Effector memory CD8-positive, alpha-beta T cell (primary cell): ENCODE results near the gene ZBTB47.

ENCODE experiments used
- ATAC-seq: fragments of 150-1000 bp; cut with Tn5 transposase; replicated peaks from 2 replicates; pipeline ENCODE4 v1.10.0; 2021; ENCODE audit warnings: mild to moderate bottlenecking, moderate library complexity
- DNase-seq, 3 experiments: peaks; one replicate each; pipeline ENCODE4 v3.0.0; 2021
- H3K27ac Mint-ChIP-seq, 2 donors: one replicate each; pipeline ENCODE4 v1.8.0; 2022; ENCODE audit warnings: mild to moderate bottlenecking in 2 of 2, mixed read lengths in 2 of 2, moderate library complexity in 2 of 2
- H3K27me3 Mint-ChIP-seq, 2 donors: one replicate each; pipeline ENCODE4 v1.8.0; 2022; ENCODE audit warnings: mixed read lengths in 2 of 2
- H3K36me3 Mint-ChIP-seq: one replicate; pipeline ENCODE4 v1.8.0; 2022; ENCODE audit warnings: mild to moderate bottlenecking, moderate library complexity, mixed read lengths; ENCODE audit not compliant: insufficient read depth
- H3K4me1 Mint-ChIP-seq, 2 donors: one replicate each; pipeline ENCODE4 v1.8.0; 2022; ENCODE audit warnings: low read depth in 2 of 2, mixed read lengths in 2 of 2
- H3K4me3 Mint-ChIP-seq, 2 donors: one replicate each; pipeline ENCODE4 v1.8.0; 2022; ENCODE audit warnings: mild to moderate bottlenecking in 2 of 2, mixed read lengths in 2 of 2, moderate library complexity in 2 of 2
- H3K9me3 Mint-ChIP-seq, 2 donors: one replicate each; pipeline ENCODE4 v1.8.0; 2022; ENCODE audit warnings: mixed read lengths in 2 of 2

The ZBTB47 gene

DNA sequence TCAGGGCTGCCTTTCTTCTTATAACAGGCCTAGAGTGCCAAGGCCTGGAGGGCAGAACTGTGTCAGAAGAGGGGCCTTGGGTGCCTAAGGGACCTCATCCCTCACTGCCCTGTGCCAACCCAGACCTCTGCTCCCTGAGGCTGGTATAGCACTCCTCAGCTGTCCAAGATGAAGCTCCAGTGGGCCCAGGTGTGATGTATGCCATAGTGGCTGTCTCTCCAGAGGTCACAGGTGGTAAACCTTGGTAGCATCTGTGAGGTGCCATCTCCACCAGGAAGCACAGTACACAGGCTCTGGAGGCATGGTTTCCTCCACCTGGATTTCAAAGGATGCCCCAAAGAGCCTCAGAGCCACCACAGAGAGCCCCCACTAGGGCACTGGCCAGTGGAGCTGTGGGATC, 19.6 kb downstream of the ZBTB47 start:
- no peak overlapping the region for H3K4me3 Mint-ChIP-seq
- no peaks in the 10 kb centered on the region for H3K4me1 Mint-ChIP-seq
- peaks cover 3% of the 10 kb centered on the region for H3K36me3 Mint-ChIP-seq
- ATAC-seq (no peak), DNase-seq (no peak)
- H3K27ac Mint-ChIP-seq, result no peak overlapping the region
- H3K9me3 Mint-ChIP-seq, result peaks cover 0 to 2% of the 10 kb centered on the region in 2 donors
- H3K27me3 Mint-ChIP-seq, result peaks cover 10 to 23% of the 10 kb centered on the region in 2 donors

DNA sequence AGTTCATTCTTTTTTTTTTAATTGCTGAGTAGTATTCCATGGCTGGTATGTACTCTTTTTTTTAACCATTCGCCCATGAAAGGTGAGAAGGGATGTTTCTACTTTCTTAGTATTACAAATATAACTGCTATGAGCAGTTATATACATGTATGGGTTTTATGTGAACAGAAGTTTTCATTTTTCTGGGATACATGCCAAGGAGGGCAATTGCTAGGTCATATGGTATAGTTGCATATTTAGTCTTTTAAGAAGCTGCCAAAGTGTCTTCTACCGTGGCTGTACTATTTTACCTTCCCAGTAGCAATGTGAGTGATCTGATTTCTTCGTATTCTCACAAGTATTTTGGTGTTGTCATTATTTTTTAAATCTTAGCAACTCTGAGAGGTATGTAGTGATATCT, 20.6 kb downstream of the ZBTB47 start:
- DNase-seq (no peak), ATAC-seq (no peak)
- Mint-ChIP-seq H3K27me3 (peaks cover 20 to 23% of the 10 kb centered on the region in 2 donors), H3K9me3 (peaks cover 0 to 4% of the 10 kb centered on the region in 2 donors), H3K36me3 (peaks cover 3% of the 10 kb centered on the region), H3K4me1 (no peaks in the 10 kb centered on the region), H3K27ac (no peak overlapping the region), H3K4me3 (no peak overlapping the region)

DNA sequence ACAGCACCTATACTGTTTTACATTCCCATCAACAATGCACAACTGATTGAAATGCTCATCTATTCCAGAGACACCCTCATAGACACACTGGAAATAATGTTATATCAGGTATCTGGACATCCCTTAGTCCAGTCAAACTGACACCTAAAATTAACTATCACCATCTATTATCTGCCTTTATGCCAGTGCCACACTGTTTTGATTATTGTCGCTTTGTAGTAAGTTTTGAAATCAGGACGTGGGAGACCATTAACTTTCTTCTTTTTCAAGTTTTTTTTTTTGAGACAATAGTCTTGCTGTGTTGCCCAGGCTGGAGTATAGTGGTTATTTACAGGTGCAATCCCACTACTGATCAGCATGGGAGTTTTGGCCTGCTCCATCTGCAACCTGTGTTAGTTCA, 22.4 kb downstream of the ZBTB47 start:
- ATAC-seq (no peak), DNase-seq (no peak)
- Mint-ChIP-seq H3K27ac (no peak overlapping the region), H3K4me1 (no peaks in the 10 kb centered on the region), H3K4me3 (no peak overlapping the region), H3K27me3 (peaks cover 29 to 38% of the 10 kb centered on the region in 2 donors), H3K9me3 (peaks cover 0 to 4% of the 10 kb centered on the region in 2 donors), H3K36me3 (peaks cover 3% of the 10 kb centered on the region)

DNA sequence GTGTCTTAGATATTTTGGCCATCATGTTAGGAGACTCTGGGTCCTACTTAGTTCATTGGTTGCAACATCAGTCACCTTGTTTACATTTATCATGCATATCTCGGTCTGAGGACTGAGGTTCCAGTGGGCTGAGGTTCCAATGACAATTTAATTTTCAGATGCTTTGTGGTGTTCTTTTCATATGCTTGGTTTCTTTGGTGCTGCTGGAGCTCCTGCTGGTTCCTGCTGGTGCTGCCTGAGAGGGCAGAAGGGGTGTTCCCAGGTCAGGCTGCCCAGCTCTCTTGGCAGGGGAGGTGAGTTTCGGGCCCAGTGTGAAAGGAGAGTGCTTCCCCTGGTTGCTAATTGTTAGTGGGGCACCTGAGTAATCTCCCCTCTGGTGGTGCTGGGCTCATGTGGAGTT, 24.9 kb downstream of the ZBTB47 start:
- Mint-ChIP-seq H3K4me3 (no peak overlapping the region), H3K4me1 (no peaks in the 10 kb centered on the region), H3K9me3 (peaks cover 0 to 4% of the 10 kb centered on the region in 2 donors), H3K27ac (no peak overlapping the region), H3K27me3 (peaks cover 45 to 48% of the 10 kb centered on the region in 2 donors), H3K36me3 (peaks cover 3% of the 10 kb centered on the region)
- ATAC-seq (no peak), DNase-seq (no peak)

DNA sequence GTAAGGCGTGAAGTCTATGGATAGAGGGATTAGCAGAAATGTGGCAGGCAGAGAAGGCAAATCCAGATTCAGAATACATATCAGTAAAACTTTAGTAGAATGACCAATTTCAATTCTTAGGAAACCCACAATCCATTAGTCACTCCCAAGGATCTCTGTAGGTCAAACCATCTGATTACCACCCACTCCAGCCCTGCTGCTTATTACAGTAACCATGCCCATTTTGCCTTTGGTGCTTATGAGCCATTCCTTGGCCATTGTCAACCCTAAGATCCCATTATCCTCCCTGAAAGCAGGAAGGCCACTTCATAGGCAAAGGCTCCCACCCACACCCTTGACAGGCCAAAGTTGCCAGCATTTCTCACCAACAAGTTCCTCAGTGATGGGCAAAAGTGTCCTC, 26.8 kb downstream of the ZBTB47 start:
- H3K9me3 Mint-ChIP-seq, result peaks cover 0 to 4% of the 10 kb centered on the region in 2 donors

DNA sequence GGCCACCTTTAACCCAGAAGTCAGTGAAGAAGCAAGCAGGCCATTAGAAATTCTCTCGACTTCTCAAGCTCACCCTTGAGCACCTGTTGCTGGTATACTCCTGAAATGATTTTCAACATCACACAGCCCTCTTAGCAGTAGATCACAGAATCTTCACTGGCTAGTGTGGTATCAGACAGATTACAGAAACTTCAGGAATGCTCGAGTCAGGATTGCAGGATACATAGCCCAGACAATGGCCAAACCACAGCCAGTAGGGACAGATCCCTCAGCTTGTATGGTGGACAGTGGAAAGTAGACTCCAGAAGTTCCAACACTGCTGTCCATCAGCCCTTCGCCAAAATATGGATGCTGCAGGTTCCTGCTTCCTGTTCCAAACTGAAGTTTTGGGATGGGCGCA, 27.3 kb downstream of the ZBTB47 start:
- Mint-ChIP-seq H3K4me3 (no peak overlapping the region), H3K27me3 (peaks cover 47 to 66% of the 10 kb centered on the region in 2 donors), H3K36me3 (no peaks in the 10 kb centered on the region), H3K4me1 (peaks cover 0 to under 1% of the 10 kb centered on the region in 2 donors), H3K27ac (no peak overlapping the region), H3K9me3 (peaks cover 0 to 4% of the 10 kb centered on the region in 2 donors)
- DNase-seq (no peak), ATAC-seq (no peak)

More for the DNA sequence above, 26.8 kb downstream of the ZBTB47 start:
- no peak for DNase-seq
- H3K27ac Mint-ChIP-seq, result no peak overlapping the region
- H3K4me3 Mint-ChIP-seq, result no peak overlapping the region
- peaks cover 3% of the 10 kb centered on the region for H3K36me3 Mint-ChIP-seq
- H3K27me3 Mint-ChIP-seq, result peaks cover 47 to 60% of the 10 kb centered on the region in 2 donors
- no peak for ATAC-seq
- no peaks in the 10 kb centered on the region for H3K4me1 Mint-ChIP-seq

DNA sequence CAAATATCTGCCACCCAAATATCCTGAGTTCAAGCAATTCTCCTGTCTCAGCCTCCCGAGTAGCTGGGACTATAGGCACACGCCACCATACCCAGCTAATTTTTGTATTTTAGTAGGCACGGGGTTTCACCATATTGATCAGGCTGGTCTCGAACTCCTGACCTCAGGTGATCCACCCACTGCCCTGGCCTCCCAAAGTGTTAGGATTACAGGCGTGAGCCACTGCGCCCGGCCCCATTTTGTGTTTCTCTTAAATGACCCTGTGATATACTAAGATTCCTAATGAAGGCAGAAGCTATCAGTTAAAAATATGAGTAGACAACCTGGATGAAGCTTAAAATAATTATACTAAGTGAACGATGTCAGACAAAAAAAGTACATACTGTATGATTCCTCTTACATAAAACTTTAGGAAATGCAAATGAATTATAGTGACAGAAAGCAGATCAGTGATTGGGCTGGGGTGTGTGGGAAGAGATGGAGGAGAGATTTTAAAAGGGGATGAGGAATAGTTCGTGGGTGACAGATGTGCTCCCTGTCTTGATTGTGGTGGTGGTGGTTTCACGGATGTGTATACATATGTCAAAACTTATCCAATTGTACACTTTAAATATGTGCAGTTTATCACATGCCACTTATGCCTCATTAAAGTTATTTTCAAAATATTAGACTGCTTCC, 28.0 kb downstream of the ZBTB47 start:
- H3K27ac Mint-ChIP-seq, result no peak overlapping the region
- no peaks in the 10 kb centered on the region for H3K36me3 Mint-ChIP-seq
- peaks cover 47 to 73% of the 10 kb centered on the region in 2 donors for H3K27me3 Mint-ChIP-seq
- H3K4me3 Mint-ChIP-seq, result no peak overlapping the region
- ATAC-seq (no peak), DNase-seq (no peak)
- peaks cover 0 to 4% of the 10 kb centered on the region in 2 donors for H3K9me3 Mint-ChIP-seq
- peaks cover 0 to 2% of the 10 kb centered on the region in 2 donors for H3K4me1 Mint-ChIP-seq

DNA sequence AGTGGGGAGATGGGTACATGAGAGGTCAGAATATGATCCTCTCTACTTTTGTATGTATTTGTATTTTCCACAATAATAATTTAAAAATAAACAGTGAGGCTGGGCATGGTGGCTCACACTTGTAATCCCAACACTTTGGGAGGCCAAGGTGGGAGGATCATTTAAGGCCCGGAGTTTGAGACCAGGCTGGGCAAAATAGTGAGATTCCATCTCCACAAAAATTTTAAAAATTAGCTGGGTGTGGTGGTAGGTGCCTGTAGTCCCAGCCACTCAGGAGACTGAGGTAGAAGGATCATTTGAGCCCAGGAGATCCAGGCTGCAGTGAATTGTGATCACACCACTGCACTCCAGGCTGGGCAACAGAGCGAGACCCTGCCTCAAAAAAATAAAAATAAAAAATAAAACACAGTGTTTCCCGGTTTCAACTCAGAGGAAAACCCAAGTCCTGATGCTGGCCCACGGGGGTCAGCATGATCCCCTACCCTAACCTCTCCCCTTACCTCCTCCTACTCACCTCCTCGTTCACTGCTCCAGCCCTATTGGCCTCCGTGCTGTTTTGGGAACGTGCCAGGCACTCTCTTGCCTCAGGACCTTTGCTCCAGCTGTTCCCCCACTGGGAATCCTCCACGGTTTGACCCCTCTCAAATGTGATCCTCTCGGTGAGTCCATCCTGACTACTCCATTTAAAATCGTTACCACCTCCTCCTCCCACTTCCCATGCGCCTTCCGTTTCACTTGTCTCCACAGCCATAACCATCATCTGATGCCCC, 29.0 kb downstream of the ZBTB47 start:
- H3K4me1 Mint-ChIP-seq, result peaks cover 0 to 2% of the 10 kb centered on the region in 2 donors
- DNase-seq (no peak), ATAC-seq (no peak)
- H3K36me3 Mint-ChIP-seq, result no peaks in the 10 kb centered on the region
- H3K27ac Mint-ChIP-seq, result peak overlapping the region in 1 of 2 donors; percentile 16
- peaks cover 0 to 4% of the 10 kb centered on the region in 2 donors for H3K9me3 Mint-ChIP-seq
- H3K4me3 Mint-ChIP-seq, result no peak overlapping the region
- H3K27me3 Mint-ChIP-seq, result peaks cover 49 to 76% of the 10 kb centered on the region in 2 donors

DNA sequence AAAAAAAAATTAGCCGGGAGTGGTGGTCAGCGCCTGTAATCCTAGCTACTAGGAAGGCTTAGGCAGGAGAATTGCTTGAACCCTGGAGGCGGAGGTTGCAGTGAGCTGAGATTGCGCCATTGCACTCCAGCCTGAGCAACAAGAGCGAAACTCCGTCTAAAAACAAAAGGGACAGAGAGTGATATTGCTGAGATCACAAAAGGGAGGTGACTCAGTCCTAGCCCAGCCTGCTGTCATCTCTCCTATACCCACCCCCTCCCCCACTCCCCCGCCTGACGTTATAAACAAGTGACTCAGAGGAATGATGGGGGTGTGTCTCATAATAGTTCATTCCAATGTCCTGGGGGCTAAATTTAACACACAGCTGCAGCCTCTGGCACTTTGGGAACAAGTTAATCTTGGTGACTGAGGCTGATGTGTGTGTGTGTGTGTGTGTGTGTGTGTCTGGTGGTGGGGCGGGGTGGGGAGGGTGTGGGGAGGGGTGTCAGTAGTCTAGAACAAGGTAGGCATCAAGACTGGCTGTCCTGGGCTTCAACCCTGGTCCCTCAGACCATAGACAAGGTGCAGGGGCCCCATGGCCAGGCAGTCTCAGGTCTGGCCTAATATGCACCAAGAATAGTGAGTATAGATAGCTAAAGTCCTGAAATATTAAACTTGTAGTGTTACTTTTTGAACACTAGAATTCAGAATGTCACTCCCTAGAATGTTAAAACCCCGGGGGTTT, 30.5 kb downstream of the ZBTB47 start:
- H3K9me3 Mint-ChIP-seq, result no peaks in the 10 kb centered on the region
- H3K27me3 Mint-ChIP-seq, result peaks cover 35 to 78% of the 10 kb centered on the region in 2 donors
- H3K36me3 Mint-ChIP-seq, result no peaks in the 10 kb centered on the region
- no peak for DNase-seq
- no peak for ATAC-seq
- no peak overlapping the region for H3K27ac Mint-ChIP-seq
- H3K4me1 Mint-ChIP-seq, result peaks cover 0 to 2% of the 10 kb centered on the region in 2 donors
- H3K4me3 Mint-ChIP-seq, result no peak overlapping the region

DNA sequence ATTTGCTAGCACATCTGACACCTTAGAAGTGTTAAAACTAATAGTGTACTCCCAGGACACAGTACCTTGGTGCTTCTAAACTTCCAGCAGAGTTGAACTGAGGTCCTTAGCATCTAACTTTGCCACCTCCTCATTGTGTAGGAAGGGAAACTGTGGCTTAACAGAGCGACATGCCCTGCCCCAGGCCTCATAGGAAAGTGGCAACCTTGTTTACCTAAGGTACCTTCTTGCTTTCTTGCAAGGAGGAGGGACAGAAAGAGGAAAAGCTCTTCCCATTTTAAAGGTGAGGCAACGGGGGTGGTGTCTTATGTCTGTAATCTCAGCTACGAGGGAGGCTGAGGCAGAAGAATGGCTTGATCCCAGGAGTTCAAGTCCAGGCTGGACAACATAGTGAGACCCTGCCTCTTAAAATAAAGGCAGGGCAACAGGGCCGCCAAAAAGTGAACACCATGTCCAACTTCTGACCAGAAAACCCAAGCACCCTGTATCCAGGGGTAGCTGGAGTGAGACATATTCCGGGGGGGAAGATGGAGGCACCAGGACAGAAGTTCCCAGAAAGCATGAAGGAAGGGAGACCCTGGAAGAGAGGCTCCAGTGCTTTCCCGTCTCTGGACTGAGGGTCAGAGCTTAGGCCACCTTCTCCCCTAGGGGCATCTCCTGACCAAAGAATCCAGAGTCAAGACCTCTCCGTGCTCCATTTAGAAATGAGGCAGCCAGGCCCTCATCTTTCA, 31.3 kb downstream of the ZBTB47 start:
- H3K4me3 Mint-ChIP-seq, result no peak overlapping the region

DNA sequence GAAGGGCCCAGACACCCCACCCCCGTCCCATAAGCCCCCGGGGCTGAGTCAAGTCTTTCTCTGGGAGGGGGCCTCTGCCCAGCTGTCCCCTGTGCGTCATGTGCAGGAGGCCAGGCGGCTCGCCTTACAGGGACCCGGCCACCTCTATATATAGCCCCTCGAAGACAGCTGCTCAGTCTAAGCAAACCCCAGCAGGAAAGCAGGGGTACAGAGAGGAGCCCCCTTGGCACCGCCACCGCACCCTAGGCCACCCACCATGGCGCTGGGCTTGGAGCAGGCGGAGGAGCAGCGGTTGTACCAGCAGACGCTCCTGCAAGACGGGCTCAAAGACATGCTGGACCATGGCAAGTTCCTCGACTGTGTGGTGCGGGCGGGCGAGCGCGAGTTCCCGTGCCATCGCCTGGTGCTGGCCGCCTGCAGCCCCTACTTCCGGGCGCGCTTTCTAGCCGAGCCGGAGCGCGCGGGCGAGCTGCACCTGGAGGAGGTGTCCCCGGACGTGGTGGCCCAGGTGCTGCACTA, 31.9 kb downstream of the ZBTB47 start, which contains the start of gene KLHL40:
TSS of gene KLHL40 (plus strand) at position 175 of the 519 bp plus-strand sequence. CDS start at position 257, 82 bp downstream.
- Mint-ChIP-seq H3K9me3 (no peaks in the 10 kb centered on the region), H3K27me3 (peaks cover 26 to 78% of the 10 kb centered on the region in 2 donors), H3K27ac (no peak within 1 kb of the TSS), H3K4me3 (no peak within 1 kb of the TSS), H3K36me3 (no peaks in the 10 kb centered on the region), H3K4me1 (peaks cover 0 to 2% of the 10 kb centered on the region in 2 donors)
- ATAC-seq (no peak), DNase-seq (no peak)

More for the DNA sequence above, 31.3 kb downstream of the ZBTB47 start:
- Mint-ChIP-seq H3K4me1 (peaks cover 0 to 2% of the 10 kb centered on the region in 2 donors), H3K27me3 (peaks cover 33 to 78% of the 10 kb centered on the region in 2 donors), H3K9me3 (no peaks in the 10 kb centered on the region), H3K27ac (no peak overlapping the region), H3K36me3 (no peaks in the 10 kb centered on the region)
- no peak for ATAC-seq
- no peak for DNase-seq

DNA sequence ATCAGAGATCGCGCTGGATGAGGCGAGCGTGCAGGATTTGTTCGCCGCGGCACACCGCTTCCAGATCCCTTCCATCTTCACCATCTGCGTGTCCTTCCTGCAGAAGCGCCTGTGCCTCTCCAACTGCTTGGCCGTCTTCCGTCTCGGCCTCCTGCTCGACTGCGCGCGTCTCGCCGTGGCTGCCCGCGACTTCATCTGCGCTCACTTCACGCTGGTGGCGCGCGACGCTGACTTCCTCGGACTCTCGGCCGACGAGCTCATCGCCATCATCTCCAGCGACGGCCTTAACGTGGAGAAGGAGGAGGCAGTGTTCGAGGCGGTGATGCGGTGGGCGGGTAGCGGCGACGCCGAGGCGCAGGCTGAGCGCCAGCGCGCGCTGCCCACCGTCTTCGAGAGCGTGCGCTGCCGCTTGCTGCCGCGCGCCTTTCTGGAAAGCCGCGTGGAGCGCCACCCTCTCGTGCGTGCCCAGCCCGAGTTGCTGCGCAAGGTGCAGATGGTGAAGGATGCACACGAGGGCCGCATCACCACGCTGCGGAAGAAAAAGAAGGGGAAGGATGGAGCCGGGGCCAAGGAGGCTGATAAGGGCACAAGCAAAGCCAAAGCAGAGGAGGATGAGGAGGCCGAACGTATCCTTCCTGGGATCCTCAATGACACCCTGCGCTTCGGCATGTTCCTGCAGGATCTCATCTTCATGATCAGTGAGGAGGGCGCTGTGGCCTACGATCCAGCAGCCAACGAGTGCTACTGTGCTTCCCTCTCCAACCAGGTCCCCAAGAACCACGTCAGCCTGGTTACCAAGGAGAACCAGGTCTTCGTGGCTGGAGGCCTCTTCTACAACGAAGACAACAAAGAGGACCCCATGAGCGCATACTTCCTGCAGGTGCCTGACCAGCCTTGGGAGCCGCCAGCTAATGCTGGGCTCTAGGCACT, 32.7 kb downstream of the ZBTB47 start:
- H3K4me1 Mint-ChIP-seq, result peaks cover 0 to 2% of the 10 kb centered on the region in 2 donors
- H3K27me3 Mint-ChIP-seq, result peaks cover 25 to 79% of the 10 kb centered on the region in 2 donors
- DNase-seq (no peak), ATAC-seq (no peak)
- no peaks in the 10 kb centered on the region for H3K36me3 Mint-ChIP-seq
- H3K4me3 Mint-ChIP-seq, result no peak overlapping the region
- no peaks in the 10 kb centered on the region for H3K9me3 Mint-ChIP-seq
- no peak overlapping the region for H3K27ac Mint-ChIP-seq
